Tibial nerve (tissue), 4 donors: ENCODE data around the gene MRPS33. TPM values are rescaled to one million over a fixed set of nuclear protein-coding genes. Genes with fewer than 3 reads are reported as not detected.
A peak's percentile ranks its signal among the peaks of the same experiment; 100 is the strongest.

ENCODE experiments used
- DNase-seq, 2 donors: peaks; one replicate each; pipeline ENCODE4 v3.0.0-alpha.2; 2019; ENCODE audit warnings: low spot score in 2 of 2
- H3K27ac ChIP-seq, 4 donors: fragments of 200-600 bp; sonication (generic) in 3 of 4; one replicate each; pipeline ENCODE4 v1.5.1; 2017 to 2019; ENCODE audit warnings: mild to moderate bottlenecking in 1 of 4
- H3K27me3 ChIP-seq, 2 donors: fragments of 200-600 bp; sonication (generic) in 1 of 2; one replicate each; pipeline versions ENCODE4 v1.5.1 to v1.6.0; 2017 to 2019
- H3K36me3 ChIP-seq, 3 donors: fragments of 200-600 bp; sonication (generic); one replicate each; pipeline ENCODE4 v1.5.1; 2018 to 2019
- H3K4me1 ChIP-seq, 4 donors: fragments of 200-600 bp; sonication (generic) in 3 of 4; one replicate each; pipeline ENCODE4 v1.5.1; 2017 to 2019
- H3K4me3 ChIP-seq, 4 donors: fragments of 200-600 bp; sonication (generic) in 3 of 4; one replicate each; pipeline ENCODE4 v1.5.1; 2017 to 2019; ENCODE audit warnings: mild to moderate bottlenecking in 1 of 4, moderate library complexity in 1 of 4
- H3K9me3 ChIP-seq, 4 donors: fragments of 200-600 bp; sonication (generic) in 3 of 4; one replicate each; pipeline ENCODE4 v1.5.1; 2017 to 2019
- EP300 ChIP-seq, 2 donors: sonication (generic); formaldehyde crosslinking; IDR thresholded peaks; one replicate each; pipeline ENCODE4 v1.6.1; 2017; ENCODE audit warnings: antibody characterized with exemption in 2 of 2, mild to moderate bottlenecking in 1 of 2
- POLR2A ChIP-seq, 2 donors: fragments of 450-650 bp; IDR thresholded peaks; one replicate each; pipeline ENCODE4 v1.6.1; 2017; ENCODE audit warnings: antibody characterized with exemption in 2 of 2, mild to moderate bottlenecking in 2 of 2, moderate library complexity in 2 of 2
- WGBS, 2 donors: methylation state at CpG; one replicate each; pipeline ENCODE4 v1.1.5; 2018; 5-methylcytosine and 5-hydroxymethylcytosine counted together
- total RNA-seq, 4 donors: library from RNA; depleted of rRNA; stranded (reverse); fragments of >200 nt; gene quantifications; one replicate each; pipeline ENCODE4 v1.1.0, GENCODE V29; 2016
- TF ChIP-seq, protein P1 (sequence below), 5 experiments: fragments of 200-600 bp in 3 of 5; fragments of 450-650 bp in 2 of 5; sonication (generic) in 3 of 5; IDR thresholded peaks; one replicate each; pipeline ENCODE4 v1.5.1; 2016 to 2019; ENCODE audit warnings: antibody characterized with exemption in 5 of 5, mild to moderate bottlenecking in 3 of 5, moderate library complexity in 2 of 5

Gene MRPS33
- total RNA-seq = 10 to 100 TPM in 3 of 4 donors, 1 to 10 TPM in 1; 4.2 to 21.8 (median 16.0) TPM

GRCh38 chr7:141014524-141015395, at the start of gene MRPS33:
TSS of gene MRPS33 (minus strand) at chr7:141014952. CDS start at chr7:141010633, 4,319 bp downstream.
- Histone ChIP-seq H3K4me1 (peaks cover 0 to 25% (median 3%) of the 10 kb centered on the region in 4 donors), H3K27me3 (peaks cover 0 to 5% of the 10 kb centered on the region in 2 donors), H3K9me3 (peaks cover 0 to 9% (median 0%) of the 10 kb centered on the region in 4 donors), H3K27ac (peak within 1 kb of the TSS; percentile 80 to 92 (median 86)), H3K4me3 (peak within 1 kb of the TSS; percentile 42 to 69 (median 60)), H3K36me3 (peaks cover 0 to 8% (median 0%) of the 10 kb centered on the region in 3 donors)
- DNase-seq = peak; percentile 74 to 93
- TF ChIP-seq EP300 (IDR thresholded peaks at IDR 0.05) = peak; percentile 78 to 84
- TF ChIP-seq, protein P1, sequence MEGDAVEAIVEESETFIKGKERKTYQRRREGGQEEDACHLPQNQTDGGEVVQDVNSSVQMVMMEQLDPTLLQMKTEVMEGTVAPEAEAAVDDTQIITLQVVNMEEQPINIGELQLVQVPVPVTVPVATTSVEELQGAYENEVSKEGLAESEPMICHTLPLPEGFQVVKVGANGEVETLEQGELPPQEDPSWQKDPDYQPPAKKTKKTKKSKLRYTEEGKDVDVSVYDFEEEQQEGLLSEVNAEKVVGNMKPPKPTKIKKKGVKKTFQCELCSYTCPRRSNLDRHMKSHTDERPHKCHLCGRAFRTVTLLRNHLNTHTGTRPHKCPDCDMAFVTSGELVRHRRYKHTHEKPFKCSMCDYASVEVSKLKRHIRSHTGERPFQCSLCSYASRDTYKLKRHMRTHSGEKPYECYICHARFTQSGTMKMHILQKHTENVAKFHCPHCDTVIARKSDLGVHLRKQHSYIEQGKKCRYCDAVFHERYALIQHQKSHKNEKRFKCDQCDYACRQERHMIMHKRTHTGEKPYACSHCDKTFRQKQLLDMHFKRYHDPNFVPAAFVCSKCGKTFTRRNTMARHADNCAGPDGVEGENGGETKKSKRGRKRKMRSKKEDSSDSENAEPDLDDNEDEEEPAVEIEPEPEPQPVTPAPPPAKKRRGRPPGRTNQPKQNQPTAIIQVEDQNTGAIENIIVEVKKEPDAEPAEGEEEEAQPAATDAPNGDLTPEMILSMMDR (IDR thresholded peaks at IDR 0.05) = peak in 4 of 5 experiments; percentile 17 to 64 (median 44)
- TF ChIP-seq POLR2A (IDR thresholded peaks at IDR 0.05) = peak in 1 of 2 donors; percentile 62
- 1% methylated on average over 46 to 47 of the region's 47 CpGs for WGBS, 2 donors

GRCh38 chr7:141057788-141058187, 43.0 kb upstream of the MRPS33 start:
- no peak overlapping the region for H3K4me3 ChIP-seq
- no peak for DNase-seq
- 87 to 93% methylated on average over 3 of the region's 3 CpGs for WGBS, 2 donors
- H3K36me3 ChIP-seq = no peaks in the 10 kb centered on the region
- peaks cover 0 to 9% (median 0%) of the 10 kb centered on the region in 4 donors for H3K9me3 ChIP-seq
- H3K27ac ChIP-seq = no peak overlapping the region
- no peaks in the 10 kb centered on the region for H3K4me1 ChIP-seq
- TF ChIP-seq, protein P1 (IDR thresholded peaks at IDR 0.05) = no peak
- TF ChIP-seq POLR2A (IDR thresholded peaks at IDR 0.05) (no peak), EP300 (IDR thresholded peaks at IDR 0.05) (no peak)
- no peaks in the 10 kb centered on the region for H3K27me3 ChIP-seq

GRCh38 chr7:141055146-141055545, 40.4 kb upstream of the MRPS33 start:
- no peak overlapping the region for H3K4me3 ChIP-seq
- H3K27me3 ChIP-seq = no peaks in the 10 kb centered on the region
- H3K27ac ChIP-seq = no peak overlapping the region
- no peaks in the 10 kb centered on the region for H3K4me1 ChIP-seq
- DNase-seq = no peak
- no peaks in the 10 kb centered on the region for H3K36me3 ChIP-seq
- WGBS, 2 donors = 88 to 93% methylated on average over 4 of the region's 4 CpGs
- TF ChIP-seq EP300 (IDR thresholded peaks at IDR 0.05) = no peak
- TF ChIP-seq, protein P1 (IDR thresholded peaks at IDR 0.05) = no peak
- no peak for TF ChIP-seq POLR2A (IDR thresholded peaks at IDR 0.05)
- H3K9me3 ChIP-seq = peaks cover 0 to 9% (median 0%) of the 10 kb centered on the region in 4 donors

DNA sequence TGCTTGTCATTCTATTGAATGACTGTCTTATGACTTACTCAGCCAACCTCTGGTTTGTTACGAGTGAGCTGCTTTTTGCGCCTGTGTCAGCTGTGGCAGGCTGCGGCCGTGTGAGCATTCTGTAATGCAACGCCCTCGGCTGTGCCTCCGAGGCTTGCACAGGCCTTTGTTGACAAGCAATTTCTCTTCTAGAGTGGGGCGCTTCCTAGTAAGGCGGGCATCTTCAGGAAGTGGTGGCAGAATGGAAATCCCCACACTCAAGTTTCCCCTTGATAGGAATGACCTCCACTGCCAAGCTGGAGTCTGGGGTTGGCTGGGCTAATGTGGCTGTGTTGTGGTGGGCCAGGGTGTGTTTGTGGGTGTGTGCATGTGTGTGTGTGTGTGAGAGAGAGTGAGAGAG, 38.9 kb upstream of the MRPS33 start:
- no peak for DNase-seq
- no peaks in the 10 kb centered on the region for H3K4me1 ChIP-seq
- no peaks in the 10 kb centered on the region for H3K27me3 ChIP-seq
- TF ChIP-seq, protein P1 (IDR thresholded peaks at IDR 0.05) = no peak
- TF ChIP-seq POLR2A (IDR thresholded peaks at IDR 0.05) (no peak), EP300 (IDR thresholded peaks at IDR 0.05) (no peak)
- peak overlapping the region in 1 of 4 donors; percentile 19 for H3K27ac ChIP-seq
- H3K36me3 ChIP-seq = no peaks in the 10 kb centered on the region
- peaks cover 0 to 9% (median 0%) of the 10 kb centered on the region in 4 donors for H3K9me3 ChIP-seq
- 18 to 31% methylated on average over 9 of the region's 9 CpGs for WGBS, 2 donors
- no peak overlapping the region for H3K4me3 ChIP-seq
